ENCODE results near the gene MERTK.
"Not testable (repeated sequence)": the region's sequence is repeated elsewhere in the genome, so short reads cannot be mapped to it uniquely, and the experiment has no call there.

MERTK gene

GRCh38 chr2:111963086-111963485 lies 64.7 kb downstream of the MERTK start:
- not testable (repeated sequence) for H3K27ac Mint-ChIP-seq; H3K27me3 Mint-ChIP-seq; H3K36me3 Mint-ChIP-seq (ENCODE audit: insufficient read depth); H3K9me3 Mint-ChIP-seq; H3K4me3 Mint-ChIP-seq; ATAC-seq (replicated peaks); H3K4me1 Mint-ChIP-seq (ENCODE audit: low read depth in 2 of 2); DNase-seq

DNA sequence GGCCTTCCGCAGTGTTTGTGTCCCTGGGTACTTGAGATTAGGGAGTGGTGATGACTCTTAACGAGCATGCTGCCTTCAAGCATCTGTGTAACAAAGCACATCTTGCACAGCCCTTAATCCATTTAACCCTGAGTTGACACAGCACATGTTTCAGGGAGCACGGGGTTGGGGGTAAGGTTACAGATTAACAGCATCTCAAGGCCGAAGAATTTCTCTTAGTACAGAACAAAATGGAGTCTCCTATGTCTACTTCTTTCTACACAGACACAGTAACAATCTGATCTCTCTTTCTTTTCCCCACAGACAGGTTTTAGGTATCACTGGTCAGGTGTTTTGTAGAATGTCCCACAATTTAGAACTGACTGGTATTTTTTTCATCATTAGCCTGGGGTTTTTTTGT lies 65.1 kb downstream of the MERTK start:
- H3K4me3 Mint-ChIP-seq; H3K27me3 Mint-ChIP-seq; H3K36me3 Mint-ChIP-seq (ENCODE audit: insufficient read depth); H3K27ac Mint-ChIP-seq; DNase-seq; ATAC-seq (replicated peaks); H3K9me3 Mint-ChIP-seq; H3K4me1 Mint-ChIP-seq (ENCODE audit: low read depth in 2 of 2): not testable (repeated sequence)

- no peak overlapping the region for H3K27ac Mint-ChIP-seq
- peaks cover 8 to 10% of the 10 kb centered on the region in 2 donors for H3K27me3 Mint-ChIP-seq
- ATAC-seq (replicated peaks) (no peak), DNase-seq (no peak)
- no peaks in the 10 kb centered on the region for H3K9me3 Mint-ChIP-seq
- no peaks in the 10 kb centered on the region for H3K4me1 Mint-ChIP-seq (ENCODE audit: low read depth in 2 of 2)
- H3K36me3 Mint-ChIP-seq (ENCODE audit: insufficient read depth): no peaks in the 10 kb centered on the region
- H3K4me3 Mint-ChIP-seq: no peak overlapping the region
Measured at GRCh38 chr2:111965062-111965461, 66.7 kb downstream of the MERTK start.

- Mint-ChIP-seq H3K36me3 (ENCODE audit: insufficient read depth) (no peaks in the 10 kb centered on the region), H3K4me3 (no peak overlapping the region), H3K27me3 (peaks cover 8 to 10% of the 10 kb centered on the region in 2 donors), H3K4me1 (ENCODE audit: low read depth in 2 of 2) (no peaks in the 10 kb centered on the region), H3K9me3 (no peaks in the 10 kb centered on the region), H3K27ac (no peak overlapping the region)
- DNase-seq: no peak
- no peak for ATAC-seq (replicated peaks)
Measured at GRCh38 chr2:111966241-111966640, 67.8 kb downstream of the MERTK start.

GRCh38 chr2:111967018-111967417 lies 68.6 kb downstream of the MERTK start:
- ATAC-seq (replicated peaks): no peak
- Mint-ChIP-seq H3K27ac (no peak overlapping the region), H3K36me3 (ENCODE audit: insufficient read depth) (no peaks in the 10 kb centered on the region), H3K4me3 (no peak overlapping the region), H3K9me3 (no peaks in the 10 kb centered on the region), H3K27me3 (peaks cover 12 to 15% of the 10 kb centered on the region in 2 donors), H3K4me1 (ENCODE audit: low read depth in 2 of 2) (no peaks in the 10 kb centered on the region)
- no peak for DNase-seq

- Mint-ChIP-seq H3K36me3 (ENCODE audit: insufficient read depth) (no peaks in the 10 kb centered on the region), H3K4me3 (no peak overlapping the region), H3K27me3 (peaks cover 22 to 31% of the 10 kb centered on the region in 2 donors), H3K27ac (no peak overlapping the region), H3K4me1 (ENCODE audit: low read depth in 2 of 2) (peaks cover 0 to 3% of the 10 kb centered on the region in 2 donors), H3K9me3 (no peaks in the 10 kb centered on the region)
- DNase-seq (no peak), ATAC-seq (replicated peaks) (no peak)
Measured at GRCh38 chr2:111970453-111970852, 72.0 kb downstream of the MERTK start.

DNA sequence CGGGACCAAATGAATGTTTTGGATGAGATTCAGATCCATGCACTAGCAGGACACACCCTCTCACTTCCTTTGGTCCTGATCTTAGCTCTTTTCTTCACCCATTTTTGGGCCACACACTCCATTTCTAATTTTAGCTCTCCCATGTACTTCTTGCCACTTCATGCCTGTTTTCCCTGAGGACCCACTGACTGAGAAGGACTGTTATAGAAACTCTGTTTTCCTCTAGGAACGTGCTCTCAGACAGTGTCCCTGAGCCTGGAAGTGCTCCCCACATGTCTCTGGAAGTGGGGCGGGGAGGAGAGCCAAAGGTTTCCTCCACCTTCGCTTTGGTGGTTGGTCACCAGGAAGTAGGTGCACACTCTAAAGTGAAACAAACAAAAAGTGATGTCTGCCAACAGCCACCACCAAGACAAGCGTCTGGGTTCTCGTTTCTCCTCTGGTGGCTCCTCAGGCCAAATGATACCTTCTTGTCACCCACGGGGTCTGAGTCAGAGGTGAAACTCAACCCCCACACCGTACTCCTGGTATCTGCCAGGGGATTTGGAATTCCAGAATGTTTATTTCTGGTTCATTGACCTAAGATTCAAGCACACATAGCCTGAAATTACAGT lies 74.7 kb downstream of the MERTK start:
- DNase-seq (no peak), ATAC-seq (replicated peaks) (no peak)
- H3K27ac Mint-ChIP-seq: no peak overlapping the region
- peaks cover 0 to 3% of the 10 kb centered on the region in 2 donors for H3K4me1 Mint-ChIP-seq (ENCODE audit: low read depth in 2 of 2)
- no peaks in the 10 kb centered on the region for H3K36me3 Mint-ChIP-seq (ENCODE audit: insufficient read depth)
- H3K27me3 Mint-ChIP-seq: peaks cover 17 to 31% of the 10 kb centered on the region in 2 donors
- H3K9me3 Mint-ChIP-seq: peaks cover 3 to 14% of the 10 kb centered on the region in 2 donors
- peak overlapping the region in 1 of 2 donors; percentile 15 for H3K4me3 Mint-ChIP-seq

GRCh38 chr2:111973701-111974100 lies 75.3 kb downstream of the MERTK start:
- H3K9me3 Mint-ChIP-seq: peaks cover 3 to 15% of the 10 kb centered on the region in 2 donors
- H3K4me3 Mint-ChIP-seq: no peak overlapping the region
- peaks cover 0 to 3% of the 10 kb centered on the region in 2 donors for H3K4me1 Mint-ChIP-seq (ENCODE audit: low read depth in 2 of 2)
- DNase-seq: no peak
- H3K36me3 Mint-ChIP-seq (ENCODE audit: insufficient read depth): no peaks in the 10 kb centered on the region
- peaks cover 17 to 31% of the 10 kb centered on the region in 2 donors for H3K27me3 Mint-ChIP-seq
- no peak for ATAC-seq (replicated peaks)
- H3K27ac Mint-ChIP-seq: no peak overlapping the region

- H3K4me1 Mint-ChIP-seq (ENCODE audit: low read depth in 2 of 2): peaks cover 0 to 3% of the 10 kb centered on the region in 2 donors
- no peak overlapping the region for H3K4me3 Mint-ChIP-seq
- no peaks in the 10 kb centered on the region for H3K36me3 Mint-ChIP-seq (ENCODE audit: insufficient read depth)
- no peak overlapping the region for H3K27ac Mint-ChIP-seq
- H3K9me3 Mint-ChIP-seq: peaks cover 4 to 15% of the 10 kb centered on the region in 2 donors
- H3K27me3 Mint-ChIP-seq: peaks cover 17 to 31% of the 10 kb centered on the region in 2 donors
- no peak for ATAC-seq (replicated peaks)
- DNase-seq: no peak
Measured at GRCh38 chr2:111975053-111975552, 76.7 kb downstream of the MERTK start.

DNA sequence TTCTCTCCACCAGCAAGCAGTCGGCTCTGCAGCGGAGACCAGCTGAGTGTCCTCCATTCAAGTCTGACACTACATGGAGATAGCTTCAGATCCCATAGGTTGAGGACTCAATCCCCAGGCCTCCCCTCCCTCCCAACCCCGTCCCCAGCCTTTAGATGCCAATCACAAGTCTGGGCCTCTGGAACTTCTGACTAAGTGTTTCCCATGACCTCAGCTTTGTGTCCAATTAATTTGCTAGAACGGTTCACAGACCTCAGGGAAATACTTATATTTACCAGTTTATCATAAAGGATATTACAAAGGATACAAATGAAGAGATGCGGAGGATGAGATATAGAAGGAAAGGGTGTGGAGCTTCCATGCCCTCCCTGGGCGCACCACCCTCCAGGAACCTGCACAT lies 77.4 kb downstream of the MERTK start:
- ATAC-seq (replicated peaks) (no peak), DNase-seq (no peak)
- H3K27me3 Mint-ChIP-seq: peaks cover 17 to 31% of the 10 kb centered on the region in 2 donors
- H3K36me3 Mint-ChIP-seq (ENCODE audit: insufficient read depth): no peaks in the 10 kb centered on the region
- H3K27ac Mint-ChIP-seq: no peak overlapping the region
- H3K4me1 Mint-ChIP-seq (ENCODE audit: low read depth in 2 of 2): peaks cover 0 to 3% of the 10 kb centered on the region in 2 donors
- no peak overlapping the region for H3K4me3 Mint-ChIP-seq
- peaks cover 4 to 15% of the 10 kb centered on the region in 2 donors for H3K9me3 Mint-ChIP-seq

GRCh38 chr2:111977240-111977639 lies 78.8 kb downstream of the MERTK start:
- ATAC-seq (replicated peaks): no peak
- Mint-ChIP-seq H3K27me3 (peaks cover 16 to 22% of the 10 kb centered on the region in 2 donors), H3K27ac (no peak overlapping the region), H3K9me3 (peaks cover 4 to 15% of the 10 kb centered on the region in 2 donors), H3K36me3 (ENCODE audit: insufficient read depth) (no peaks in the 10 kb centered on the region), H3K4me1 (ENCODE audit: low read depth in 2 of 2) (peaks cover 0 to 3% of the 10 kb centered on the region in 2 donors), H3K4me3 (no peak overlapping the region)
- no peak for DNase-seq

- ATAC-seq (replicated peaks) (no peak), DNase-seq (no peak)
- no peak overlapping the region for H3K27ac Mint-ChIP-seq
- H3K36me3 Mint-ChIP-seq (ENCODE audit: insufficient read depth): no peaks in the 10 kb centered on the region
- no peak overlapping the region for H3K4me3 Mint-ChIP-seq
- peaks cover 0 to 4% of the 10 kb centered on the region in 2 donors for H3K4me1 Mint-ChIP-seq (ENCODE audit: low read depth in 2 of 2)
- peaks cover 4 to 15% of the 10 kb centered on the region in 2 donors for H3K9me3 Mint-ChIP-seq
- H3K27me3 Mint-ChIP-seq: peaks cover 8 to 16% of the 10 kb centered on the region in 2 donors
Measured at GRCh38 chr2:111978452-111979170, 80.2 kb downstream of the MERTK start.

DNA sequence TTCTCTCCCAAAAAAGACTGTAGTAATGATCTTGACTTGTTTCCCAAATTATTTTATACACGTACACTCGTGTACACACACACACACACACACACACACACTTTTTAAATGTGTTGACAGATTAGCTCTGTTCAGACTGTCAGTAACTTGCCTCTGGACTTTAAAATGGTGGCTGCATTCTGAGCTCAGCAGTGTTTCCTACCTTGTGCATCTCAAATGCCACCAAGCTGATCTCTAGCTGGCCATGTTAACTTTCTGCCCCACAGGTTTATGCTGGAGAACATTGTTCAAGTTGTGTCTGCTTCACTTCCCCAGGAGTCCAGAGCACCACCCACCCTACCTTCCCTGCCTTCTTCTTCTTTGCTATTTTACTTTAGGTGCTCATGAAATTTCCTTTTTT lies 83.3 kb downstream of the MERTK start:
- H3K27me3 Mint-ChIP-seq: peaks cover 0 to 16% of the 10 kb centered on the region in 2 donors
- ATAC-seq (replicated peaks) (no peak), DNase-seq (no peak)
- no peak overlapping the region for H3K27ac Mint-ChIP-seq
- no peak overlapping the region for H3K4me3 Mint-ChIP-seq
- peaks cover 0 to 4% of the 10 kb centered on the region in 2 donors for H3K4me1 Mint-ChIP-seq (ENCODE audit: low read depth in 2 of 2)
- no peaks in the 10 kb centered on the region for H3K36me3 Mint-ChIP-seq (ENCODE audit: insufficient read depth)
- peaks cover 4 to 15% of the 10 kb centered on the region in 2 donors for H3K9me3 Mint-ChIP-seq

GRCh38 chr2:111982822-111983221 lies 84.4 kb downstream of the MERTK start:
- H3K36me3 Mint-ChIP-seq (ENCODE audit: insufficient read depth): no peaks in the 10 kb centered on the region
- ATAC-seq (replicated peaks) (no peak), DNase-seq (no peak)
- peak overlapping the region in 1 of 2 donors; percentile 34 for H3K27ac Mint-ChIP-seq
- H3K27me3 Mint-ChIP-seq: peaks cover 0 to 16% of the 10 kb centered on the region in 2 donors
- peaks cover 1 to 4% of the 10 kb centered on the region in 2 donors for H3K9me3 Mint-ChIP-seq
- H3K4me1 Mint-ChIP-seq (ENCODE audit: low read depth in 2 of 2): peaks cover 0 to 4% of the 10 kb centered on the region in 2 donors
- H3K4me3 Mint-ChIP-seq: no peak overlapping the region
